GM18517 (cell line): ENCODE results near the gene COL5A2.

Source experiments
- ATAC-seq: cut with Tn5 transposase; IDR thresholded peaks from one replicate; pipeline ENCODE4 v1.9.1; 2021; ENCODE audit warnings: mild to moderate bottlenecking, moderate library complexity; ENCODE audit not compliant: unreplicated experiment

Gene COL5A2

DNA sequence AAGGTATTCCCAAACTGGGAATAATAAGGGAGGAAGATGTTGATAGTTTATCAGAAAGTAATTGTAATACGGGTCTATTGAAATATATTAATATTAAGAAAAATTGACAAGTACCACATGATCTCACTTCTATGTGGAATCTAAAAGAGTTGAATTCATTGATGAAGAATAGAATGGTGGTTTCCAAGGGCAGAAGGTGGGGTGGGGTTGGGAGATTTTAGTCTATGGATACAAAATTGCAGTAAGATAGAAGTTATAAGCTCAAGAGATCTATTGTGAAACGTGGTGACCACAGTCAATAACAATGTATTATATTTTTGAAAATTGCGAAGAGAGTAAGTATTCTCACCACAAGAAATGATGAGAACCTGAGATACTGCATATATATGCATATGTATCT lies 166.5 kb downstream of the COL5A2 start:
- ATAC-seq: no peak

- no peak for ATAC-seq
These were observed 167.2 kb downstream of the COL5A2 start for GRCh38 chr2:189012351-189012750.

- no peak for ATAC-seq
These were observed 169.0 kb downstream of the COL5A2 start for GRCh38 chr2:189010536-189010935.

DNA sequence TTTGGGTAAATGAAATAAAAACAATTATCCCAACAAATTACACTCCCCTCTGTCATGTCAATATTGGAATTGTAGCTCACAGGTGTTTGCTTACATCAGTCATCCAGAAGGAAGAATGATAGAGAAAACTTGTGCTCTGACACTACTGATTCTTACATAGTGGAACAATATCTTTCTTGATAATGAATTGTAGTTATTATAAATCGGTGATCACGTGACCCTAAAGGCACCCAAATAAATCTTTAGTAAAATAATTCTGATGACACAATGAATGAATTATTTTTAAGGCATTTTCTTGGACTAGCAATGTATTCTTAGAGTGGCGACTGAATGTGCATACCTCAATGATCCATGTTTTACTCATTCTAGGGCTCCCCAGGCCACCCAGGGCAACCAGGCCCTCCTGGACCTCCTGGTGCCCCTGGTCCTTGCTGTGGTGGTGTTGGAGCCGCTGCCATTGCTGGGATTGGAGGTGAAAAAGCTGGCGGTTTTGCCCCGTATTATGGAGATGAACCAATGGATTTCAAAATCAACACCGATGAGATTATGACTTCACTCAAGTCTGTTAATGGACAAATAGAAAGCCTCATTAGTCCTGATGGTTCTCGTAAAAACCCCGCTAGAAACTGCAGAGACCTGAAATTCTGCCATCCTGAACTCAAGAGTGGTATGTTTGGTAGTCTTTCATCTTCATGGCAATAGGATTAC lies 170.9 kb downstream of the COL5A2 start:
- no peak for ATAC-seq

GRCh38 chr2:189002079-189002478 lies 177.5 kb downstream of the COL5A2 start:
- no peak for ATAC-seq

GRCh38 chr2:189000221-189000620 lies 179.3 kb downstream of the COL5A2 start:
- no peak for ATAC-seq

GRCh38 chr2:188997263-188997662 lies 182.3 kb downstream of the COL5A2 start:
- ATAC-seq: no peak

GRCh38 chr2:188993247-188993646 lies 186.3 kb downstream of the COL5A2 start:
- ATAC-seq: no peak

DNA sequence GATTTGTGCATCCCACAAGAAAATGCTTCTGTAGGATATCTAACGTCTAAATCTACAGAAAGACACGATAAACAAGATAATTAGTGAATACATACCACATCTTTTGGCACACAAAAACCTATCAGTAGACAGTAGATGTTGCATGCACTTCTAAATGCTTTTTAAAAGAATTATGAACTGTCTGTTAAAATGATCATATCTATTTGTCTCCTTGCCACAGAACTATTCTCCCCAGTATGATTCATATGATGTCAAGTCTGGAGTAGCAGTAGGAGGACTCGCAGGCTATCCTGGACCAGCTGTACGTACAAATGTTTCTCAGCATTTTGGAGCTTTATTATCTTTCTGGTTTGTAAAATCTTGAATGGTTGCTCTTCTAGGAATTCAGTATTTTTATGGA lies 192.7 kb downstream of the COL5A2 start:
- no peak for ATAC-seq

DNA sequence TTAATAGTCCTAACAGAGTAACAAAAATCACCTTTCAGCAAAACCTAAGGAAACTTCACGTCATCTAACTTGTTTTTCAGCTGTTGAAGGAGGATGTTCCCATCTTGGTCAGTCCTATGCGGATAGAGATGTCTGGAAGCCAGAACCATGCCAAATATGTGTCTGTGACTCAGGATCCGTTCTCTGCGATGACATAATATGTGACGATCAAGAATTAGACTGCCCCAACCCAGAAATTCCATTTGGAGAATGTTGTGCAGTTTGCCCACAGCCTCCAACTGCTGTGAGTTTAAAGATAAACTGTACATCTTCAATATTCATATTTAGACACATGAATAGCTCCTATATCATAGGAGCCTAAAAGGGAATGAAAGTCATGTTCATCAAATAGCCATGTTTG lies 194.9 kb downstream of the COL5A2 start:
- no peak for ATAC-seq

DNA sequence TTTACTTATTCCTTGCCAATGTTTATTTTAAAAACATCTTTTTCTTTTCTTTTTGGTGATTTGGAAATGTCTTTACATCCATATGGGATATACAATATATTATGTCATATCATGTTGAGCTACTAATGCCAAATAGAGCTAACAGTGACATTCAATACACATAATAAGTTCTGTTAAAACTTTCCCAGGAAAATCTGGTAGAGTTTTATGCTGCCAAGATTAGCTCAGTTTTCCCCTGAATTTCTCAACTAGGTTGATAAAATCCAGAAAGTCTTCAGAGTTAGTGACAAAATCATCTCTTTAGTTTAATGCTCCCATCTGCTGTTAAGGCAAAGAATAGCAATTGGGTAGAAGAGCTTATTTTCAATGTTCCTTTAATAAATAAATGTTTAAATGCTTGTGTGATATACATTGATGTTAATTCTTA lies 195.5 kb downstream of the COL5A2 start:
- no peak for ATAC-seq

GRCh38 chr2:188983427-188984064 lies 196.0 kb downstream of the COL5A2 start:
- no peak for ATAC-seq
